ENCODE results near the gene KRT76.

DNA sequence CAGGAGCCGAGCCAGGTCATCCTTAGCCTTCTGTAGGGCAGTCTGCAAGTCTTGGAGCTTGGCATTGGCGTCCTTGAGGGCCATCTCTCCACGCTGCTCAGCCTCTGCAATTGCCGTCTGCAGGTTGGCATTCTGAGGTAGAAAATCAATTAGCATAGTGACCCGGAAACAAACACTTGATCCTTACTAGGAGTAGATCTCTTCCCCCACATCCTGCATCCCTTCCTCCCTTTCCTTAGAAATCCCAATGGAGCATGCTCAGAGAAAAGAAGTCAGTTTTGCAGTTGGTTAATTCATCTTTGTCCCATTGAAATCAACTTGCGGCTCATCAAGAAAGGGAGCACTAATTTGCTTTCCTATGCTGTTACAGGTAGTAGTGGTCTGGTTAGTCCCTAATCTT lies 6.1 kb downstream of the KRT76 start:
- TF ChIP-seq, protein P1, sequence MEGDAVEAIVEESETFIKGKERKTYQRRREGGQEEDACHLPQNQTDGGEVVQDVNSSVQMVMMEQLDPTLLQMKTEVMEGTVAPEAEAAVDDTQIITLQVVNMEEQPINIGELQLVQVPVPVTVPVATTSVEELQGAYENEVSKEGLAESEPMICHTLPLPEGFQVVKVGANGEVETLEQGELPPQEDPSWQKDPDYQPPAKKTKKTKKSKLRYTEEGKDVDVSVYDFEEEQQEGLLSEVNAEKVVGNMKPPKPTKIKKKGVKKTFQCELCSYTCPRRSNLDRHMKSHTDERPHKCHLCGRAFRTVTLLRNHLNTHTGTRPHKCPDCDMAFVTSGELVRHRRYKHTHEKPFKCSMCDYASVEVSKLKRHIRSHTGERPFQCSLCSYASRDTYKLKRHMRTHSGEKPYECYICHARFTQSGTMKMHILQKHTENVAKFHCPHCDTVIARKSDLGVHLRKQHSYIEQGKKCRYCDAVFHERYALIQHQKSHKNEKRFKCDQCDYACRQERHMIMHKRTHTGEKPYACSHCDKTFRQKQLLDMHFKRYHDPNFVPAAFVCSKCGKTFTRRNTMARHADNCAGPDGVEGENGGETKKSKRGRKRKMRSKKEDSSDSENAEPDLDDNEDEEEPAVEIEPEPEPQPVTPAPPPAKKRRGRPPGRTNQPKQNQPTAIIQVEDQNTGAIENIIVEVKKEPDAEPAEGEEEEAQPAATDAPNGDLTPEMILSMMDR (IDR thresholded peaks at IDR 0.05) = no peak
- TF ChIP-seq POLR2AphosphoS5 (IDR thresholded peaks at IDR 0.05) (no peak), POLR2A (IDR thresholded peaks at IDR 0.05; ENCODE audit: low read depth) (no peak), EP300 (IDR thresholded peaks at IDR 0.05) (no peak)

All from esophagus muscularis mucosa (tissue), 4 donors.